Astrocyte (in vitro differentiated cells and primary cell): Measurements from ENCODE around the gene RBAK. TPM values are rescaled to one million over a fixed set of nuclear protein-coding genes. Genes with fewer than 3 reads are reported as not detected.

ENCODE experiments used
- DNase-seq: peaks from one replicate; pipeline ENCODE4 v3.0.0-alpha.2; 2010; ENCODE audit warnings: low read depth
- FAIRE-seq: peaks from 2 replicates; lab custom pipeline; 2011; peaks lifted over from hg19 to GRCh38; lab: Jason Lieb, UNC
- H2AFZ ChIP-seq: 2 replicates; pipeline ENCODE4 v1.6.0; 2012; ENCODE audit warnings: low read depth, low read length, inconsistent platforms
- H3K27ac ChIP-seq: 2 replicates; pipeline ENCODE4 v1.5.1; 2011; ENCODE audit warnings: low read depth, low read length, inconsistent platforms
- H3K27me3 ChIP-seq: 2 replicates; pipeline ENCODE4 v1.6.0; 2011; ENCODE audit warnings: low read length, inconsistent platforms; ENCODE audit not compliant: insufficient read depth
- H3K36me3 ChIP-seq: 2 replicates; pipeline ENCODE4 v1.5.1; 2011; ENCODE audit warnings: low read length, inconsistent platforms; ENCODE audit not compliant: insufficient read depth
- H3K4me1 ChIP-seq: 2 replicates; pipeline ENCODE4 v1.5.1; 2011; ENCODE audit warnings: low read length, inconsistent platforms; ENCODE audit not compliant: insufficient read depth
- H3K4me2 ChIP-seq: 2 replicates; pipeline ENCODE4 v1.6.0; 2012; ENCODE audit warnings: low read length, inconsistent platforms
- H3K4me3 ChIP-seq: 2 replicates; pipeline ENCODE4 v1.5.1; 2011; ENCODE audit warnings: low read depth, mild to moderate bottlenecking, low read length, inconsistent platforms; ENCODE audit not compliant: insufficient read depth
- H3K79me2 ChIP-seq: 2 replicates; pipeline ENCODE4 v1.6.0; 2012; ENCODE audit warnings: mild to moderate bottlenecking, low read length, inconsistent platforms; ENCODE audit not compliant: insufficient read depth
- H3K9ac ChIP-seq: 2 replicates; pipeline ENCODE4 v1.6.0; 2012; ENCODE audit warnings: mild to moderate bottlenecking, low read length, inconsistent platforms
- H3K9me3 ChIP-seq: 2 replicates; pipeline ENCODE4 v1.5.1; 2012; ENCODE audit warnings: low read depth, mild to moderate bottlenecking, low read length, inconsistent platforms; ENCODE audit not compliant: insufficient read depth
- H4K20me1 ChIP-seq: 2 replicates; pipeline ENCODE4 v1.6.0; 2012; ENCODE audit warnings: low read length, inconsistent platforms; ENCODE audit not compliant: insufficient read depth
- H3K27ac Mint-ChIP-seq: one replicate; pipeline ENCODE4 v1.8.0; 2021; ENCODE audit warnings: mild to moderate bottlenecking, mixed read lengths; ENCODE audit not compliant: unreplicated experiment
- H3K27me3 Mint-ChIP-seq: one replicate; pipeline ENCODE4 v1.8.0; 2021; ENCODE audit warnings: low read depth, mixed read lengths; ENCODE audit not compliant: unreplicated experiment
- H3K36me3 Mint-ChIP-seq: one replicate; pipeline ENCODE4 v1.8.0; 2021; ENCODE audit warnings: low read depth, mixed read lengths; ENCODE audit not compliant: unreplicated experiment
- H3K4me1 Mint-ChIP-seq: one replicate; pipeline ENCODE4 v1.8.0; 2021; ENCODE audit warnings: low read depth, mixed read lengths; ENCODE audit not compliant: unreplicated experiment
- H3K4me3 Mint-ChIP-seq: one replicate; pipeline ENCODE4 v1.8.0; 2021; ENCODE audit warnings: mild to moderate bottlenecking, moderate library complexity, mixed read lengths; ENCODE audit not compliant: unreplicated experiment
- H3K9me3 Mint-ChIP-seq: one replicate; pipeline ENCODE4 v1.8.0; 2021; ENCODE audit warnings: mild to moderate bottlenecking, mixed read lengths; ENCODE audit not compliant: unreplicated experiment
- EZH2 ChIP-seq: IDR thresholded peaks from 2 replicates; pipeline ENCODE4 v1.6.1; 2012; ENCODE audit warnings: mild to moderate bottlenecking, low read length, inconsistent platforms; ENCODE audit not compliant: insufficient read depth
- total RNA-seq: library from RNA; stranded (reverse); gene quantifications from 2 replicates; pipeline ENCODE4 v1.2.1, GENCODE V29; 2021
- TF ChIP-seq, protein P1 (sequence below): IDR thresholded peaks from 2 replicates; pipeline ENCODE4 v1.5.1; 2011; ENCODE audit warnings: low read depth, mild to moderate bottlenecking, inconsistent platforms, low read length, moderate library complexity; ENCODE audit not compliant: insufficient read depth

Gene RBAK
- total RNA-seq, 1 donor from 2014 or later = 12.0 TPM

DNA sequence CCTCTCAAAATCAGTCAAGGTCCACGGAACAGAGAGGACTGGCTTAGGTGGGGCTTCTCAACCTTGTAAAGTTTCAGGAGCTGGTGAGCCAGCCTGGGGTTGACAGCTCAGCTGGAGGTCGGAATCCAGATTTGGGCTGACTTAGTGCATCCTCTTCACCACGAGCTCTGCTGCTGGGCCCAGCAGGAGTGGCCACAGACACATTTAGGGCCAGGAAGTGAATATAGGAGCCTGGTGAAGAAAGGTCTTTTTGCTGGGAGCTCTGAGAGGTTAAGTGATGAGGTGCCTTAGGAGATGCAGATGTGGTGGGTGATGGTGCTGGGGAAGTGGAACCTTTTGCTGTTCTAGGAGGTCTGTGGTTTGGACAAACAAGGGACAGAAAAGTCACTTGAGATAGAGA, 47.4 kb upstream of the RBAK start:
- Mint-ChIP-seq H3K27ac (no peak overlapping the region), H3K9me3 (no peaks in the 10 kb centered on the region), H3K4me1 (no peaks in the 10 kb centered on the region), H3K27me3 (no peaks in the 10 kb centered on the region), H3K36me3 (peaks cover 37% of the 10 kb centered on the region), H3K4me3 (no peak overlapping the region)
- DNase-seq (no peak), FAIRE-seq (no peak)
- no peaks in the 10 kb centered on the region for H3K79me2 ChIP-seq
- H3K9me3 ChIP-seq = no peaks in the 10 kb centered on the region
- no peak overlapping the region for H3K4me2 ChIP-seq
- H3K36me3 ChIP-seq = peaks cover 11% of the 10 kb centered on the region
- no peak overlapping the region for H3K4me3 ChIP-seq
- no peak overlapping the region for H3K9ac ChIP-seq
- no peak overlapping the region for H3K27ac ChIP-seq
- TF ChIP-seq, protein P1, sequence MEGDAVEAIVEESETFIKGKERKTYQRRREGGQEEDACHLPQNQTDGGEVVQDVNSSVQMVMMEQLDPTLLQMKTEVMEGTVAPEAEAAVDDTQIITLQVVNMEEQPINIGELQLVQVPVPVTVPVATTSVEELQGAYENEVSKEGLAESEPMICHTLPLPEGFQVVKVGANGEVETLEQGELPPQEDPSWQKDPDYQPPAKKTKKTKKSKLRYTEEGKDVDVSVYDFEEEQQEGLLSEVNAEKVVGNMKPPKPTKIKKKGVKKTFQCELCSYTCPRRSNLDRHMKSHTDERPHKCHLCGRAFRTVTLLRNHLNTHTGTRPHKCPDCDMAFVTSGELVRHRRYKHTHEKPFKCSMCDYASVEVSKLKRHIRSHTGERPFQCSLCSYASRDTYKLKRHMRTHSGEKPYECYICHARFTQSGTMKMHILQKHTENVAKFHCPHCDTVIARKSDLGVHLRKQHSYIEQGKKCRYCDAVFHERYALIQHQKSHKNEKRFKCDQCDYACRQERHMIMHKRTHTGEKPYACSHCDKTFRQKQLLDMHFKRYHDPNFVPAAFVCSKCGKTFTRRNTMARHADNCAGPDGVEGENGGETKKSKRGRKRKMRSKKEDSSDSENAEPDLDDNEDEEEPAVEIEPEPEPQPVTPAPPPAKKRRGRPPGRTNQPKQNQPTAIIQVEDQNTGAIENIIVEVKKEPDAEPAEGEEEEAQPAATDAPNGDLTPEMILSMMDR = no peak
- no peak for TF ChIP-seq EZH2
- H2AFZ ChIP-seq = no peak overlapping the region
- H4K20me1 ChIP-seq = peaks cover 46% of the 10 kb centered on the region
- H3K4me1 ChIP-seq = no peaks in the 10 kb centered on the region
- no peaks in the 10 kb centered on the region for H3K27me3 ChIP-seq

- Mint-ChIP-seq H3K9me3 (no peaks in the 10 kb centered on the region), H3K4me1 (no peaks in the 10 kb centered on the region), H3K4me3 (no peak overlapping the region), H3K27me3 (no peaks in the 10 kb centered on the region), H3K36me3 (peaks cover 35% of the 10 kb centered on the region), H3K27ac (no peak overlapping the region)
- Histone ChIP-seq H3K9ac (no peak overlapping the region), H3K79me2 (no peaks in the 10 kb centered on the region), H3K36me3 (peaks cover 7% of the 10 kb centered on the region), H3K4me1 (no peaks in the 10 kb centered on the region), H3K27me3 (no peaks in the 10 kb centered on the region), H3K27ac (no peak overlapping the region), H3K9me3 (no peaks in the 10 kb centered on the region), H4K20me1 (peaks cover 41% of the 10 kb centered on the region), H3K4me2 (no peak overlapping the region), H2AFZ (no peak overlapping the region), H3K4me3 (no peak overlapping the region)
- no peak for FAIRE-seq
- TF ChIP-seq EZH2 = no peak
- TF ChIP-seq, protein P1 = no peak
- DNase-seq = no peak
Measured at GRCh38 chr7:4998910-4999309, 46.8 kb upstream of the RBAK start.

DNA sequence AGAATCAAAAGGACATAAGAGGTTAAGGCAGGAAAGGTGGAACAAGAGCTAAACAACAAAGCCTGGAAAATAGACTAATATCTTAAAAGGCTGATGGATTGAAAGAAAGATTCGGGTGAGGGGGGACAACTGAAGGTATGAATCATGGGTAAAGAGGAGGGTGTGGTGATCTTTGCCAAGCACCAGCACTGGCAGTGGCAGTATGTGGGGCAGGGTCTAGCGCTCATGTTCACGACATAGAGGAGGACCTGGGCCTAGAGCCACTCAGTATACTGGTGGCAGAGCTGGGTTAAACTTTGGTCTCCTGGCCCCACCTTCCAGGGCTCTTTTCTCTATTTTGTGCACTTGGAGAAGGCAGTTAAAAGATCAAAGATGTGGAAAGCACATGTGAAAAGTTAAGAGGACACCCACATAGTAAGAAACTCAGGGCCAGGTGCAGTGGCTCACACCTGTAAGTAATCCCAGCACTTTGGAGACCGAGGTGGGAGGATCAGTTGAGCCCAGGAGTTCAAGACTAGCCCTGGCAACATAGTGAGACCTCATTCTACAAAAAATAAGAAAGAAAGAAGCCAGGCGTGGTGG, 46.2 kb upstream of the RBAK start:
- peaks cover 34% of the 10 kb centered on the region for H3K36me3 Mint-ChIP-seq
- H3K9me3 Mint-ChIP-seq = no peaks in the 10 kb centered on the region
- no peaks in the 10 kb centered on the region for H3K27me3 Mint-ChIP-seq
- H3K4me1 Mint-ChIP-seq = no peaks in the 10 kb centered on the region
- no peaks in the 10 kb centered on the region for H3K27me3 ChIP-seq
- H2AFZ ChIP-seq = no peak overlapping the region
- H3K4me1 ChIP-seq = no peaks in the 10 kb centered on the region
- H3K27ac Mint-ChIP-seq = no peak overlapping the region
- H3K9ac ChIP-seq = no peak overlapping the region
- peaks cover 2% of the 10 kb centered on the region for H3K36me3 ChIP-seq
- TF ChIP-seq, protein P1 = no peak
- no peak for TF ChIP-seq EZH2
- no peak overlapping the region for H3K4me2 ChIP-seq
- H3K27ac ChIP-seq = no peak overlapping the region
- peaks cover 37% of the 10 kb centered on the region for H4K20me1 ChIP-seq
- DNase-seq (no peak), FAIRE-seq (no peak)
- no peak overlapping the region for H3K4me3 ChIP-seq
- H3K9me3 ChIP-seq = no peaks in the 10 kb centered on the region
- no peak overlapping the region for H3K4me3 Mint-ChIP-seq
- no peaks in the 10 kb centered on the region for H3K79me2 ChIP-seq
